Urothelium cell line (cell line): ENCODE measurements around the gene PCGF3.
A peak's percentile ranks its signal among the peaks of the same experiment; 100 is the strongest.
"Not testable (repeated sequence)": the region's sequence is repeated elsewhere in the genome, so short reads cannot be mapped to it uniquely, and the experiment has no call there.

Source experiments
- DNase-seq: peaks from one replicate; pipeline ENCODE4 v3.0.0; 2011; ENCODE audit warnings: low spot score, mixed read lengths
- FAIRE-seq: peaks from 2 replicates; lab custom pipeline; 2011; peaks lifted over from hg19 to GRCh38; lab: Jason Lieb, UNC

The PCGF3 gene

GRCh38 chr4:682490-683172, 23.0 kb upstream of the PCGF3 start:
- DNase-seq (no peak), FAIRE-seq (no peak)

- FAIRE-seq = no peak
- DNase-seq = no peak
Observed at GRCh38 chr4:683247-683897, 22.3 kb upstream of the PCGF3 start.

- DNase-seq (peak; percentile 30), FAIRE-seq (no peak)
Observed at GRCh38 chr4:683982-684622, 21.5 kb upstream of the PCGF3 start.

GRCh38 chr4:684623-685327, 20.9 kb upstream of the PCGF3 start:
- FAIRE-seq = no peak

DNA sequence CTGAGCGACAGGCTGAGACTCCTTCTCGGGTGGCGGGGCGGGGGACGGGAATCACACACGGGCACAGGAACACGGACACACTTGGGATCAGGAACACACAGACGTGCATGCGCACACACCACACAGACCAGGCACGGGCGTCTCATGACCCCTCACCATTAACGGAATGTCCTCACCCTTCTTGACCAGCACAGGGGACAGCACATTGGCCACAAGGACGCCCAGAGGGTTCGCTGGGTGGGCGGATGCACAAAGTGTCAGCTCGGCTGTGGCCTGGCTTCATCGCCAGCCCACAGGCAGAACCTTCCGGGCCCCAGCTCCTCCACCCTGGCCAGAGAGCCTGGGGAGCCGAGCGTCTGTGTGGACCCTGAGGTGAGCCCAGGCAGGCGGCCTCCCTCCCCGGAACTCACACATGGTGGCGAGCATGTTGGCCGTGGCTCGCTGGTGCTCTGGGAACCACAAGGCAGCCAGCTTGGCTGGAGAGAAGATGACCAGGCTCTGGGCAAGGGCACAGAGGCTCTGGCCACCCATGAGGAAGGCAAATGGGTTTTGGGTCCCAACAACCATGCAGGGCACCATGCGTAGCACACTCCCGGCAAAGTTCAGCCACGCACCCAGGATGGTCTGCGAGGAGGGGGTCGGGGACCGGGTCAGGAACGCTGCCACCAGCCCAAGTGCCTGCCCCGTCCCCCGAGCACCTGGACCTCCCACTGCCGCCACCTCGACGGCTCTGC, 19.8 kb upstream of the PCGF3 start:
- FAIRE-seq (no peak), DNase-seq (no peak)

More at GRCh38 chr4:684623-685327, 20.9 kb upstream of the PCGF3 start:
- no peak for DNase-seq

DNA sequence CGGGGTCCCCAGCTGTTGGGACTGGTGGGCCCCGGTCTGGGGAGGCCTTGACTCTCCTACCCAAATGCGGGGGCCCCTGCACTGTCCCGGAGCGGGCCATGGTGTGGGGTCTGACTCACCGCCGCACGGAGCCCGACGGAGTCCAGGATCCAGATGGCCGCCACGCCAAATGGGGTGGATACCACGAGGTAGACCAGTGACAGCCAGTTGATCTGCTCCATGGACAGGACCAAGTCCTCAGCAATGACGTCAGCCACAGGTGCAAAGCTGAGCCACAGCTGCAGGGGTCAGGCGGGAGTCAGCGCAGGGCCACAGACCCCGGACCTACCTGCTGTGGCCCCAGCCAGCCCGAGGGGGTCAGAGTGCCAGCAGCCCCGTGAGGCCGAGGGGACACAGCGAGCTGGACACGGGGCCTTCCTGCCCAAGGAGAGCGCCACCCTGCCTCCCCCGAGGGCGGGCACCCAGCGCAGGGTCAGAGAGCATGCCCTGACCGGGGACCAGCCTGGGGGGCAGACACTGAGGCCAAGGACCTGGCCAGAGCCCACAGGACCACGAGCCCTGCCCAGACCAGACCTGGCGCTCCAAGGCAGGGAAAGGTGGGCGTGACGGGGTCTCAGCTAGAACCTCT, 19.1 kb upstream of the PCGF3 start:
- DNase-seq (no peak), FAIRE-seq (no peak)

DNA sequence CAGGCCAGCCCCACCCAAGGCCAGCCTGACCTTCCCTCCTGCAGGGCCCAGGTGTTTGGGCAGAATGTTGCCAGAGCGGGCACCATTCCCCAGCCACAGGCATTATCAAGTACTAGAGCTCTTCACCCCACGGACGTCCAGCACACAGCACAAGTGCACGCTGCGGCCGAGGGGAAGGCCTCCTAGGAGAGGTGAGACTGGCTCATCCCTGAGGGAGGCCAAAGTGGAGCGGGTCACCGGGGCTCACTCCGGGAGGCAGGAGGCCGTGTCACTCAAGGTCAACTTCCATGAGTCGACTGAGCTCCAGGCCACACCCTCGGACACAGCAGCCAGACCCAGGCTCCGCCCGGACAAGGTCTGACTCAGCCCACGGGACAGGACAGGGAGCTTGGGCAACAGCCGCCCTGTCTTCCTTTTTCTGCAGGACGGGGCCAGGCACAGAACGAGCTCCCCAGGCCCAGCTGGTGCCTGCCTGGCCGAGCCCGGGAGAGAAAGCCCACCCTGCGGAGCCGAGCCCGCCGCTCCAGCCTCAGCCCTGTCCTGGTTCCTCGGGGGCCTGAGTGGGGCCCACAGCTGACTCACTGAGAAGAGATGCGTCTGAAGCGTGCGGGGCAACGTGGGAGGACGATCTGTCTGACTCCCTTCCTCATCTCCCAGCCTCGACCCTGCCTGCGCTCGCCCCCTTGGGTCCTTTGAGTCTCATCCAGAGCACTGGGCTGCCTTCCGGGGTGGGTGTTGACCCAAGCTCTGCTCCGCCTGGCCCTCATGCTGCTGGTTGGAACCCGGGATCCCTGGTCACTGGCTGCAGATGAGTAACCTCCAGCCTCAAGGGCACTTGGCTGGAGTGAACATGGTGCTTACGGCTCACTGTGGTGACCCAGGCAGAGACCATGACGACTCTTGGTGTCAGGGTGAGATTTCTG, 18.3 kb upstream of the PCGF3 start:
- no peak for FAIRE-seq
- peak; percentile 81 for DNase-seq

- DNase-seq (no peak), FAIRE-seq (no peak)
Observed at GRCh38 chr4:687971-688853, 17.4 kb upstream of the PCGF3 start.

GRCh38 chr4:688854-689681, 16.6 kb upstream of the PCGF3 start, which contains the start of gene SLC49A3:
Gene SLC49A3 (minus strand): TSS chr4:689151. CDS start chr4:689127, 24 bp downstream.
- FAIRE-seq (no peak), DNase-seq (no peak)

- no peak for FAIRE-seq
- DNase-seq = no peak
Observed at GRCh38 chr4:689723-690122, 15.9 kb upstream of the PCGF3 start.

DNA sequence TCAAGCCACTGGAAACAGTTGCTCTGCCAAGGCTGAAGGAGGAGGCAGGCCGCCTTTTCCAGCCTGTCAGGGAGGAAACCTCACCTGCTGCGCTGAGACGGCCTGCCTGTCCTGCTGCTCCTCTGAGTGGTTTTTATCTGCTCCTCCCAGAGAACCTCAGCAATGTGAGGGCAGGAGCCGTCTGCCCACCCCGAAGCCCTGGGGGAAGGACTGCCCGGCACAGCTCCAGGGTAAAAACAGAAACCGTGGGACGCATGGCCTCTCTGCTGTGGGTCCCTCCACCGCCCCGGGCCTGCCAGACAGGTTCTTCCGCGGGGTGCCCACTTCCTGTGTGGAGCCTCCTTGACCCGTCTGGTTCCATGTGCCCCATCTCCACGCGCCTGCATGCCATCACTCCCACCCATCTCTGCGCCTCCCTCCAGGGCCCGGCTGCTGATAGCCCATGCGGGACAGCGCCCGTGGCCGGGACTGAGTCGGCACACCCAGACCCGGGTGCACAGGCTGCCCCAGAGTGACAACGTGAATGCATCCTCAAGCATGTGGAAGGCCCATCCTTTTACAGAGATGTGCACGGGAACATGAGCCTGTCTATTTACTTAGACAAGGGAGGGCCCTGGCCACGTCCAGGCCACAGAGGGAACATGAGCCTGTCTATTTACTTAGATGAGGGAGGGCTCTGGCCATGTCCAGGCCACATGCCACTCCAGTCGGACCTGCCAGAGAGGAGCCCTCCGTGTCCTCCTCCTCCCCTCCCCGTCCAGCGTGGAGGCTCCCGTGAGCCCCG, 12.7 kb upstream of the PCGF3 start:
- FAIRE-seq (no peak), DNase-seq (no peak)

GRCh38 chr4:694341-694940, 11.2 kb upstream of the PCGF3 start:
- FAIRE-seq, DNase-seq: not testable (repeated sequence)

DNA sequence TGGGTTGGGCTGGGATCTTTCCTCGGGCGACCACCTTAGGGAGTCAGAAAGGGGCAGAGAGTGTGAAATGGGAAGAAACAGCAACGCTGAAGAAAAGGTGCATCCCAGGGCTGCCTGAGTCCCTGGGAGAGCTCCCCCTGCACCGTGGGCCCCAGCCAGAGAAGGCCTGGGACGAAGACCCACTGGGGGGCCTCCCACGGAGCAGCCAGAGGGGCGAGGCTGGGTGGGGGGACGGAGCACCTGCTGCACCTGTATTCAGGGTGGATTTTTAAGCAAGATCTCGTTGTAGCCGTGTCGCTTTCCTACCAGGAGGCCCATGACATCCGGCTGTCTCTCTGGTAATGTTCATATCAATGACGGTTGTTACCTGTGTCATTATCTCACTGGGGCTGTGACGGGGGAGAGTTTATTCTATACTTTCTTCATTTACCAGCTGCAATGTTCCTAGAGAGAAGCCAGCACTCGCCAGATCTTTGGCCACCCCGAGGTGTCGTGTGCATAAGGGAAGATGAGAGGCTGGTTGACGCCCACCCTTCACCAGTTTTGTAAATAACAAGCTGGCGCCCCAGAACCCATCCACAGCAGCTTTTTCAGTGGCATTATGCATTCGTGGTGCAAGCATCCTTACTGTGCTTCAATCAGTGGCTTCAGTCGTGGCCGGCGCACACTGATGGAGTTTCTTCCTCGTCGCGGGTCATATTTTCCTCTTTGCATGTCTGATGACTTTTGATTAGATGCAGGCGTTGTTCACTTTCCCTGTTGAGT, 5.6 kb upstream of the PCGF3 start:
- FAIRE-seq = no peak
- no peak for DNase-seq

- FAIRE-seq = no peak
- DNase-seq = no peak
Observed at GRCh38 chr4:700587-701264, 4.9 kb upstream of the PCGF3 start.

- DNase-seq = no peak
- no peak for FAIRE-seq
Observed at GRCh38 chr4:702618-703048, 3.0 kb upstream of the PCGF3 start.
